Caco-2 (cell line): ENCODE data around the gene VMAC. TPM values are rescaled to one million over a fixed set of nuclear protein-coding genes. Genes with fewer than 3 reads are reported as not detected.

Source experiments
- BruUV-seq: library from RNA; stranded (reverse); fragments of 400-500 nt; replicated peaks from 2 replicates; lab custom pipeline; 2021; lab: Mats Ljungman, UMichigan
- CTCF ChIA-PET: fragments of 300-600 bp; sonication (Branson Sonifier 250); formaldehyde crosslinking; loops from one replicate; lab custom pipeline; 2022; ENCODE audit warnings: antibody characterized with exemption; lab: Charles Lee
- POLR2A ChIA-PET: fragments of 300-600 bp; sonication (Branson Sonifier 250); formaldehyde crosslinking; loops from one replicate; lab custom pipeline; 2022; ENCODE audit warnings: antibody characterized with exemption; lab: Charles Lee
- DNase-seq, 2 experiments: peaks; one replicate each; pipeline versions ENCODE4 v3.0.0 to v3.0.0-alpha.2; 2020 to 2022
- H3K27me3 ChIP-seq: replicated peaks from 2 replicates; pipeline ENCODE4 v1.6.0; 2011; ENCODE audit warnings: low read length; ENCODE audit not compliant: control insufficient read depth, insufficient read depth
- H3K36me3 ChIP-seq: 2 replicates; pipeline ENCODE4 v1.5.1; 2011; ENCODE audit warnings: low read length; ENCODE audit not compliant: control insufficient read depth, insufficient read depth
- H3K4me1 ChIP-seq: fragments of 250-450 bp; sonication (Bioruptor Pico); 2 replicates; pipeline ENCODE4 v1.5.1; 2020; ENCODE audit warnings: mild to moderate bottlenecking
- H3K4me3 ChIP-seq: 2 replicates; pipeline ENCODE4 v1.5.1; 2011; ENCODE audit warnings: low read depth, mild to moderate bottlenecking, control low read depth, low read length
- H3K9me3 ChIP-seq: fragments of 250-450 bp; sonication (Bioruptor Pico); 2 replicates; pipeline ENCODE4 v1.5.1; 2020; ENCODE audit warnings: mild to moderate bottlenecking, moderate library complexity
- H3K27ac Mint-ChIP-seq: one replicate; pipeline ENCODE4 v1.8.0; 2022; ENCODE audit warnings: mixed read lengths; ENCODE audit not compliant: unreplicated experiment
- H3K27me3 Mint-ChIP-seq: one replicate; pipeline ENCODE4 v1.8.0; 2022; ENCODE audit warnings: mixed read lengths; ENCODE audit not compliant: insufficient read depth, unreplicated experiment
- H3K36me3 Mint-ChIP-seq: one replicate; pipeline ENCODE4 v1.8.0; 2022; ENCODE audit warnings: mild to moderate bottlenecking, mixed read lengths; ENCODE audit not compliant: insufficient read depth, unreplicated experiment
- H3K4me1 Mint-ChIP-seq: one replicate; pipeline ENCODE4 v1.8.0; 2022; ENCODE audit warnings: low read depth, mixed read lengths; ENCODE audit not compliant: unreplicated experiment
- H3K4me3 Mint-ChIP-seq: one replicate; pipeline ENCODE4 v1.8.0; 2022; ENCODE audit warnings: mild to moderate bottlenecking, moderate library complexity, mixed read lengths; ENCODE audit not compliant: unreplicated experiment
- H3K9me3 Mint-ChIP-seq: one replicate; pipeline ENCODE4 v1.8.0; 2022; ENCODE audit warnings: mixed read lengths; ENCODE audit not compliant: unreplicated experiment
- CTCF ChIP-seq, 2 experiments: fragments of 200-600 bp in 1 of 2; IDR thresholded peaks; 1 replicate in 1 of 2; 2 replicates in 1 of 2; pipeline versions ENCODE4 v1.5.1 to v1.8.0; 2011 to 2022; ENCODE audit warnings: antibody characterized with exemption in 1 of 2, control low read depth in 1 of 2, inconsistent platforms in 1 of 2, low read depth in 1 of 2, low read length in 1 of 2, mild to moderate bottlenecking in 1 of 2, moderate library complexity in 1 of 2; ENCODE audit not compliant: insufficient read depth in 1 of 2, severe bottlenecking in 1 of 2, unreplicated experiment in 1 of 2
- intact Hi-C: fragments of 100-400 bp; cut with micrococcal nuclease; formaldehyde crosslinking; loops from one replicate; pipeline ENCODE4 v1.10.0; 2022; ENCODE audit not compliant: unreplicated experiment
- total RNA-seq: library from RNA; stranded (reverse); gene quantifications from 2 replicates; pipeline ENCODE4 v1.2.3, GENCODE V29; 2022

VMAC gene
- total RNA-seq, 1 experiment from 2014 or later = 4.8 TPM

GRCh38 chr19:5934774-5935472, 30.3 kb downstream of the VMAC start:
- H3K9me3 ChIP-seq = no peaks in the 10 kb centered on the region
- Mint-ChIP-seq H3K4me1 (no peaks in the 10 kb centered on the region), H3K4me3 (no peak overlapping the region), H3K27ac (no peak overlapping the region), H3K9me3 (no peaks in the 10 kb centered on the region), H3K27me3 (no peaks in the 10 kb centered on the region), H3K36me3 (peaks cover 63% of the 10 kb centered on the region)
- BruUV-seq = no TSS peak
- CTCF ChIA-PET = no interaction called here
- H3K27me3 ChIP-seq = no peaks in the 10 kb centered on the region
- no peak overlapping the region for H3K4me3 ChIP-seq
- no peaks in the 10 kb centered on the region for H3K36me3 ChIP-seq
- H3K4me1 ChIP-seq = no peaks in the 10 kb centered on the region
- no peak for TF ChIP-seq CTCF (IDR thresholded peaks at IDR 0.05; ENCODE audit: insufficient read depth in 1 of 2, low read depth in 1 of 2, low read length in 1 of 2, severe bottlenecking in 1 of 2, unreplicated experiment in 1 of 2)
- DNase-seq = no peak
- POLR2A ChIA-PET = no interaction called here
- intact Hi-C loops = no loop called here

GRCh38 chr19:5935473-5936291, 31.0 kb downstream of the VMAC start:
- ChIA-PET POLR2A (no interaction called here), CTCF (interaction anchor here (0.6 kb wide), 1 partner anchor 16 kb away, joined by 3 read pairs; no protein-coding TSS in a partner anchor)
- Mint-ChIP-seq H3K27ac (no peak overlapping the region), H3K36me3 (peaks cover 64% of the 10 kb centered on the region), H3K9me3 (no peaks in the 10 kb centered on the region), H3K4me3 (no peak overlapping the region), H3K27me3 (no peaks in the 10 kb centered on the region), H3K4me1 (no peaks in the 10 kb centered on the region)
- intact Hi-C loops = no loop called here
- no peak for TF ChIP-seq CTCF (IDR thresholded peaks at IDR 0.05; ENCODE audit: insufficient read depth in 1 of 2, low read depth in 1 of 2, low read length in 1 of 2, severe bottlenecking in 1 of 2, unreplicated experiment in 1 of 2)
- no peak for DNase-seq
- no peaks in the 10 kb centered on the region for H3K27me3 ChIP-seq
- H3K36me3 ChIP-seq = no peaks in the 10 kb centered on the region
- no TSS peak for BruUV-seq
- H3K4me3 ChIP-seq = no peak overlapping the region
- no peaks in the 10 kb centered on the region for H3K4me1 ChIP-seq
- no peaks in the 10 kb centered on the region for H3K9me3 ChIP-seq

- no peaks in the 10 kb centered on the region for H3K4me1 Mint-ChIP-seq
- no peaks in the 10 kb centered on the region for H3K27me3 Mint-ChIP-seq
- ChIA-PET CTCF (interaction anchor here (0.6 kb wide), 1 partner anchor 16 kb away, joined by 3 read pairs; no protein-coding TSS in a partner anchor), POLR2A (no interaction called here)
- no peak for DNase-seq
- no peaks in the 10 kb centered on the region for H3K27me3 ChIP-seq
- no peaks in the 10 kb centered on the region for H3K9me3 Mint-ChIP-seq
- no peaks in the 10 kb centered on the region for H3K9me3 ChIP-seq
- peaks cover 2% of the 10 kb centered on the region; the same call in 1 of the 2 replicates for H3K36me3 ChIP-seq
- no peak for TF ChIP-seq CTCF (IDR thresholded peaks at IDR 0.05; ENCODE audit: insufficient read depth in 1 of 2, low read depth in 1 of 2, low read length in 1 of 2, severe bottlenecking in 1 of 2, unreplicated experiment in 1 of 2)
- H3K4me1 ChIP-seq = no peaks in the 10 kb centered on the region
- no peak overlapping the region for H3K4me3 ChIP-seq
- intact Hi-C loops = no loop called here
- peaks cover 62% of the 10 kb centered on the region for H3K36me3 Mint-ChIP-seq
- no peak overlapping the region for H3K4me3 Mint-ChIP-seq
- no TSS peak for BruUV-seq
- no peak overlapping the region for H3K27ac Mint-ChIP-seq
Measured at GRCh38 chr19:5936292-5936592, 31.6 kb downstream of the VMAC start.
